Germinal center (tissue), 1 donor: Measurements from ENCODE around the gene NOS2.
A peak's percentile ranks its signal among the peaks of the same experiment; 100 is the strongest.

ENCODE experiments used
- DNase-seq: peaks from one replicate; pipeline ENCODE4 v3.0.0; 2012; ENCODE audit warnings: mixed read lengths, low spot score

The NOS2 gene

DNA sequence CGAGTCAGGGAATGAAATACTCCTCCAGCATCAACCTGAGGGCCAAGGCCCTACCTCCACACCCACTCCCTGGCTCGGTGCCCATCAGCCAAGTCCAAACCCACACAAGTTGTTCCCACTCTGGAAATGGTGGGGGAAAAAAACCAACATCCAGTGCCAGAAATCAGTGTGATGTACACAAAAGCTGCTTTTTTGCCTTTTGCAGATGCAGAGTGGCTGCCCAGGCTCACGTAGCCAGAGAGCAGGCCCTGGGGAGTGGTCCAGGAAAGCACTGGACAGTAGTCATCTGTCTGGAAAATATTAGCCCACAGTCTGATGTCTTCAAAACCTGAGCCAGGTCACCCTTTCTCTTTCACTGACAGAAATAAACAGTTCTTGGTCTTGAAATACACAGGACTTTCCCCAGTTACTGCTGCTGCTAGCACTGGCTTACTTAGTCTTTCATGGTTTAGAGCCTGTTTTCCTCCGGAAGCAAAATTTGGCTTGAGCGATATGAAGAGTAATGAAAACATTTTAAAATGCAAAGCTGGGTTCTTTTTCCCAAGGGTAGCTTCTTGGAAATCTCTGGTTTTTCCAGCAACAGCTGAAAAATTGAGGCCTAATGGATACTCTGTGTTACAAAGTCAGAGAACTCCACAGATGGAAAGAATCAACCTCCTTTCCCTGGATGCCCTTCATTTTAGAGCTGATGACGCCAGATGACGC is 18.2 kb upstream of the NOS2 start:
- DNase-seq: no peak

DNA sequence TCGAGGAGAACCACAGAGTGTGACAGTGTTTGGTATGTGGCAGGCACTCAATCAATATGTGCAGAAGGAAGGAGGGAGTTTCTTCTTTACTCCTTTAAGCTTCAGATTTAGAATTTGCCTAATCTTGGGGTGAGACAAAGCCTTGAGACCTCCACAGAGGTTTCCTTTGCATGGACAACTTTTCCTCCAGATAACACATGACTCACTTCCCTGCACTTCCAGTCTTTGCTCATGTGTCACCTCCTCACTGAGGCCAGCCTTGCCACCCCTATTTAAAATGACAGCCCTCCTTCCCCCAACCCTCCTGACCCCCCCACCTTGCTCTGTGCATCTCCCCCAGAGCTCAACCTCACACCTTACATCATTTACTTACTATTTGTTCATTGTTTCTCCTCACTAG is 17.4 kb upstream of the NOS2 start:
- no peak for DNase-seq

DNA sequence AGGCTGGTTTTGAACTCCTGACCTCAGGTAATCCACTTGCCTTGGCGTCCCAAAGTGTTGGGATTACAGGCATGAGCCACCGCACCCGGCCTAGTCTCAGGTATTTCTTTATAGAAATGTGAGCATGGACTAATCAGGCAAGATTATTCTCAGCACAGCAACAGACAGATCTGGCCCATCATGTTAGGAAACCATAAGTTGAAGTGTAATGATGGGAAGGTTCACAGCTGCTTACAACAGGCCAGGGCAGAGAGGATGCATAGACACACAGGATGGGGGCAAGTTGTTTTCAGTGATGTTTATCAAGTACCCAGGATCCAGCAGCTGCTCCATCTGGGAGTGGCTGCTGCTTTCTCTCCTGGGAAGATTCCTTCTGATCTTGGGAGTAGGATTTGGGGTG is 16.6 kb upstream of the NOS2 start:
- no peak for DNase-seq

- DNase-seq: no peak
Measured at GRCh38 chr17:27811961-27812360, 11.6 kb upstream of the NOS2 start.

GRCh38 chr17:27810902-27811557 is 10.7 kb upstream of the NOS2 start:
- DNase-seq: no peak

GRCh38 chr17:27810211-27810901 is 10.0 kb upstream of the NOS2 start:
- DNase-seq: no peak

DNA sequence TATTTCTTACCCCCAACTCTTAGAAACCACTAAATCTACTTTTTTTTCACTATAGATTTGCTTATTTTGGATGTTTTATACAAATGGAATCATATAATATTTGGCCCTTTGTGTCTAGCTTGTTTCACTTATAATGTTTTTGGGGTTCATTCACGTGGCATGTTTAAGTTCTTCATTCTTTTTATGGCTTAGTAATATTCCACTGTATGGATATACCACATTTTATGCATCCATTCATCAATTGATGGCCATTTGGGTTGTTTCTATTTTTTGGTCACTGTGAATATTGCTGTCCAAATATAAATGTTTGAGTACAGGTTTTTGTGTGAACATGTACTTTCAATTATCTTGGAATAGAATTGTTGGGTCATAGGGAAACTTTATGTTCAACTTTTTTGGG is 9.2 kb upstream of the NOS2 start:
- DNase-seq: no peak

DNA sequence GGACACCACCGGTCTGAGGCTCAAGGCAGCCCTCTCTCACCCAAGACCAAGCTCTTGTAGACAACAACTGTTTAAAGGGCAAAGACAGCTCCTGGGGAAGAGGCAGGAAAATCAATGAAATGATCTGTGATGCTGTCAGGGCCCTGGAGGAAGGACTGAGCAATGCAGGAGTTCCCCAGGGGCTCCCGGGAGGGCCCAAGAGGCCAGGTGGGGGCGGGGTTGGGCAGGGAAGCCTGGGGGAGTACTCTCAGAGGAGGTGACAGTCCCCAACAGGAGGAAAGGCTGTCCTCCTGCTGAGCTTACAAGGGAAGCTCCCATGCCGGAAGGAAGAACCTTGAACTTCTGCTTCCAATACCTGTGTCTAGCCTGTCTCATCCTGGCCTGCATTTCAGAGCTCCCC is 8.3 kb upstream of the NOS2 start:
- no peak for DNase-seq

GRCh38 chr17:27807567-27808470 is 7.5 kb upstream of the NOS2 start:
- peak; percentile 75 for DNase-seq

DNA sequence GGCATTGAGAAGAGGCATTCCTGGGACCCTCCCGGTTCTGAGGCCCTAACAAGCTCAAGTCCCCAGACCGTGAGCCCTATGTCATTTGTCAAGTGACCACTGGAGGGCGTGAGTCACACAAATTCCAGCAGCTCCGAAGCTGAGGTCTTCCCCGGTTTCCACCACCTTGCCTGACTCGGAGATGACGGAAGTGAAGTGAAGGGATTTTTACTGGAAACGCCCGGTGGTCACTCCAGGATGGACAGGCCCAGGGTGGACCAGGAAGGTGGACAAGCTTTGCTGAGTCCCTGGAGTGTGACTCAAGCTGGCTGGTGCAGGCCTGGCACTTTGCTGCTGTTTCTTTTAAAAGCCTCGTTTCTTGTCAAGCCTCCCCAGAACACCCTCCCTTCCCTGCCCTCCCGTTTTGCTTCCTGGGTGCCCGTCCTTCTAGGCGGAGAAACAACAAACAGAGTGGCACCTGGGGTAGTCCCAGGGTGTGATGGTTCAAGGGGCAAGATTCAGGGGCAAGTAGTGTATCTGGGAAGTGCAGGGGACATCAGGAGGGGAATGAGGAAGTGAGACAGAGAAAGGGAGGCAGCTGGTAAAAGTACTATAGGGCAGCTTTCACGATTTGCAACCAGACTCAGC is 5.3 kb upstream of the NOS2 start:
- peak; percentile 79 for DNase-seq

DNA sequence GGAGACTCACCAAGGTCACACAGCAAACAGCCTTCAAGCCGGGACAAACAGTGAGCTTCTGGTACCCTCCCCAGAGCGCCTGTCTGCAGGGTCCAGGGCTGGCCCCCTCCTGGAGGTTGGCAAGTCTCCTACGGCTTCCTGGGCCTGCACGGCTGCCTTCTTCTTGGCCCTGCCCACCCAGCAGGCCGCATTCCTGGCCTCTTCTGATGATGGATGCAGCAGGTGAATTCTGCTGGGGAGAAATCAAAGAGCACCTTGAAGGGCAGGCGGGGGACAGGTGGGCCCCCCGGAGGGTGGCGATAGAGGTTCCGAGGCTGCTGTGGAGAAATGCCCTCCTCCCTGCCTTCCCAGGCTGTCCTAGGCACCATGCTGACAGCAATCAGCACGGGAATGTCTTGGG is 3.8 kb upstream of the NOS2 start:
- DNase-seq: no peak

GRCh38 chr17:27802962-27803680 is 2.8 kb upstream of the NOS2 start:
- no peak for DNase-seq

DNA sequence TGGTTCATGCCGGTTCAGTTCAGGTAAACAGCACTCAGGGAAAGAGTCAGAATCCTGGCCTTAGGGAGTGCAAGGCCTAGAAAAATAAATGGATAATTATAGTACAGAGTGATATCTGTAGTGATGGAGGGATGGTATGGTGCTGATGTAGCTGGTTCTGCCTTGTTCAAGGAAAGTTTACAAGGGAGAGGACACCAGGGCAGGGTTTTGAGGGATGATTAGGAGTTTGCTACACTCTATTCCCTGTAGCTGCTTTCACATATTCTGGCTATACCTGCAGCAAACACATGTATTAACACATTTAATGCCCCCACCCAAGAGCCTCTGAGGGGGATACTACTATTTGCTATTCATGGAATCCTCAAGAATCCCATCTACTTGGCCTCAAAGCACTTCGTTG is 1.7 kb upstream of the NOS2 start:
- no peak for DNase-seq

- no peak for DNase-seq
Measured at GRCh38 chr17:27798376-27798775, 2.0 kb downstream of the NOS2 start.

DNA sequence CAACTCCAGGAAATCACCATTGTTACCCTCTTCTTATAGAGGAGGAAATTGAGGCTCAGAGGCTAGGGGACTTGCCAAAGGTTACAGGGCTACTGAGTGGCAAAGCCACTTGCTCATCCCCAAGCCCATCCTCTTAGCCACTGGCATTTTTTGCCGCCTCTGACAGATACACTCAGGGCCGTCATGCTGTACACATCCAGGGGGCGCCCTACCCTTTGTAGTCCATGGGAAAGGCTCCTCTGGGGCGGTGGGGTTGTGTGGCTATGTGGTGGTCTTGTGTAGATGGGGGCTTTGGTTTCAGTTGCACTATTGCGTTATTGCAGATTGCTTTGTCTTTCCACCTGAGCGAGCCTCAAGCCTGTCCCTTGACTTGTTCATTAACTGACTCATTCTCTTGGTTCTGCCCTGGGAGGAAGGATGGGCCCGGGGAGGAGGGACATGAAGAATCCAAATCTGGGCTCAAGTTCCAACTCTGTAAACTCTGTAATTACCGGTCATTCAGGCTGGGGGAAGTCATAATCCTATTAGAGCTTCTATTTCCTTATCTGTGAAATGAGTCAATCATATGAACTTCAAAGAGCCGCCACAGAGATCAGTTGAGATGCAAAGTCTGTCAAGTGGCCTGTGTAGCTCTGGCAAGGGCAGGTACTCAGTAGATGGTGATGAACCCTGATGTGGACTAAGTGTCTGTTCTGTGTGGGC is 2.8 kb downstream of the NOS2 start:
- DNase-seq: no peak

DNA sequence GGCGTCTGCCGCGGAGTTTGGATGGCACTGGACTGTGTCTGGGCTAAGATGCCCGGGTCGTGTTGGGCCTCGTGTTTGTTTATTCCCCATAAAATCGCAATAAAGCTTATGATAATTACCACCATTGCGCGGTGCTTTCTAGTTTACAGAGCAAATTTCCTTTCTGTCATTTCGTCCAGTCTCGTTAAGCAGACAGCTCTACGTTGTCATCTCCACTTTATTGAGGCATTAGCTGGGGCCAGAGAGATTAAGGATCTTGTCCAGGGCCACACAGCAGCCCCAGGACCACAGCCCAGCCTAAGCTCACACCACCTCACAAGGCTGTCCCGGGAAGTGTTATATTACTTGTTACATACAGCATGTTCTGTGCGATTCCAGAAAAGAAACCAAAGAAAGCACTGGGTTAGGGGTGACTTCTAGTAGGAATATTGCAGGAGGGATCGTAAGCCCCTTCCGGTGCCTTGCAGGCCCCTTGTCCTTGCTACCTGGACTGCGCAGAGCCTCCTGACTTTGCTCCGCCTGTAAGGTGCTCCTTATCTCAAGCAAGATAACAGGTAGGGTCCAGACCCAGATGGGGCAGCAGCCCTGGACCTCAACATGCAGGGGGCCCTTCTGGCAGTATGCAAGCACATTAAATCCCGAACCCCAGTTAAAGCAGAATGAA is 6.3 kb downstream of the NOS2 start:
- no peak for DNase-seq

GRCh38 chr17:27793168-27793905 is 7.0 kb downstream of the NOS2 start:
- DNase-seq: no peak

DNA sequence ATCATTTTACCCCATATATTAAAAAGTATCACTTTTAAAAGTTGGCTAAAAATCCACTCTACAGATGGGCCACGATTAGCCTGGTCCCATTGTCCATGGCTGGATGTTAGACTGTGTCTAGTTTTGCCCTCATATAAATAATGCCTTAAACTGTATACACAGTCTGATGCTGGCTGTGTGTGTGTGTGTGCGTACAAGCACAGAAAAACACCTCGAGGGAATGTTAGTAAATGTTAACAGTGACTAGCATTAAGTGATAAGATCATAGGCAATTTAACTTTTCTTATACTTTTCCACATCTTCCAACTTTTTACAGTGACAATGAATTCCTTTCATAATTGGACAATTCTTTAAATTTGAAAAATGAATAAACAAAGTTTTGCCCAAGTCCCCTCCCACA is 8.2 kb downstream of the NOS2 start:
- no peak for DNase-seq

- DNase-seq: no peak
Measured at GRCh38 chr17:27788919-27789318, 11.4 kb downstream of the NOS2 start.
